ENCODE measurements around the gene KRCC1. TPM values are rescaled to one million over a fixed set of nuclear protein-coding genes. Genes with fewer than 3 reads are reported as not detected.

The KRCC1 gene
- total and polyA plus RNA-seq, 9 of the 15 experiments (the other 6 are each of a cell fraction or from before 2014, with no cell fraction given) = 1.9 to 6.0 (median 2.2) TPM

DNA sequence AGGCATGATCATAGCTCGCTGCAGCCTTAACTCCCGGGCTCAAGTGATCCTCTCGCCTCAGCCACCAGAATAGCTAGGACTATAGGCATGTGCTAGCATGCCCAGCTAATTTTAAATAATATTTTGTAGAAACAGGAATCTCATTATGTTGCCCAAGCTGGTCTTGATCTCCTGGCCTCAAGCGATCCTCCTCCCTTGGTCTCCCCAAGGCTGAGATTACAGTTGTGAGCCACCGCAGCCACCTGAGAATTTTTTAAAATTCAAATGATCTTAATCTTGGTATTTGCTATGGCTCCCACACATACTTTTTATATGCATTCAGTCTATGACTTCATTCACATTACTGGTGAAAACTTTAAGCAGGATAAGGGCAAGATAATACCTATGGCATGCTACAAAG is 13.1 kb downstream of the KRCC1 start (continued):
- TF ChIP-seq NFYB (IDR thresholded peaks at IDR 0.05; ENCODE audit: extremely low read depth, insufficient read length) (no peak), KLF13 (tag; IDR thresholded peaks at IDR 0.05; ENCODE audit: borderline replicate concordance, low read depth) (no peak), FOXP1 (CRISPR knock-in tag; IDR thresholded peaks at IDR 0.05) (no peak), ZNF217 (CRISPR knock-in tag; IDR thresholded peaks at IDR 0.05) (no peak), SRSF1 (IDR thresholded peaks at IDR 0.05; ENCODE audit: low read depth, low read length) (no peak), MED1 (CRISPR knock-in tag; IDR thresholded peaks at IDR 0.05; ENCODE audit: borderline replicate concordance) (no peak)
- TF ChIP-seq, protein P1, sequence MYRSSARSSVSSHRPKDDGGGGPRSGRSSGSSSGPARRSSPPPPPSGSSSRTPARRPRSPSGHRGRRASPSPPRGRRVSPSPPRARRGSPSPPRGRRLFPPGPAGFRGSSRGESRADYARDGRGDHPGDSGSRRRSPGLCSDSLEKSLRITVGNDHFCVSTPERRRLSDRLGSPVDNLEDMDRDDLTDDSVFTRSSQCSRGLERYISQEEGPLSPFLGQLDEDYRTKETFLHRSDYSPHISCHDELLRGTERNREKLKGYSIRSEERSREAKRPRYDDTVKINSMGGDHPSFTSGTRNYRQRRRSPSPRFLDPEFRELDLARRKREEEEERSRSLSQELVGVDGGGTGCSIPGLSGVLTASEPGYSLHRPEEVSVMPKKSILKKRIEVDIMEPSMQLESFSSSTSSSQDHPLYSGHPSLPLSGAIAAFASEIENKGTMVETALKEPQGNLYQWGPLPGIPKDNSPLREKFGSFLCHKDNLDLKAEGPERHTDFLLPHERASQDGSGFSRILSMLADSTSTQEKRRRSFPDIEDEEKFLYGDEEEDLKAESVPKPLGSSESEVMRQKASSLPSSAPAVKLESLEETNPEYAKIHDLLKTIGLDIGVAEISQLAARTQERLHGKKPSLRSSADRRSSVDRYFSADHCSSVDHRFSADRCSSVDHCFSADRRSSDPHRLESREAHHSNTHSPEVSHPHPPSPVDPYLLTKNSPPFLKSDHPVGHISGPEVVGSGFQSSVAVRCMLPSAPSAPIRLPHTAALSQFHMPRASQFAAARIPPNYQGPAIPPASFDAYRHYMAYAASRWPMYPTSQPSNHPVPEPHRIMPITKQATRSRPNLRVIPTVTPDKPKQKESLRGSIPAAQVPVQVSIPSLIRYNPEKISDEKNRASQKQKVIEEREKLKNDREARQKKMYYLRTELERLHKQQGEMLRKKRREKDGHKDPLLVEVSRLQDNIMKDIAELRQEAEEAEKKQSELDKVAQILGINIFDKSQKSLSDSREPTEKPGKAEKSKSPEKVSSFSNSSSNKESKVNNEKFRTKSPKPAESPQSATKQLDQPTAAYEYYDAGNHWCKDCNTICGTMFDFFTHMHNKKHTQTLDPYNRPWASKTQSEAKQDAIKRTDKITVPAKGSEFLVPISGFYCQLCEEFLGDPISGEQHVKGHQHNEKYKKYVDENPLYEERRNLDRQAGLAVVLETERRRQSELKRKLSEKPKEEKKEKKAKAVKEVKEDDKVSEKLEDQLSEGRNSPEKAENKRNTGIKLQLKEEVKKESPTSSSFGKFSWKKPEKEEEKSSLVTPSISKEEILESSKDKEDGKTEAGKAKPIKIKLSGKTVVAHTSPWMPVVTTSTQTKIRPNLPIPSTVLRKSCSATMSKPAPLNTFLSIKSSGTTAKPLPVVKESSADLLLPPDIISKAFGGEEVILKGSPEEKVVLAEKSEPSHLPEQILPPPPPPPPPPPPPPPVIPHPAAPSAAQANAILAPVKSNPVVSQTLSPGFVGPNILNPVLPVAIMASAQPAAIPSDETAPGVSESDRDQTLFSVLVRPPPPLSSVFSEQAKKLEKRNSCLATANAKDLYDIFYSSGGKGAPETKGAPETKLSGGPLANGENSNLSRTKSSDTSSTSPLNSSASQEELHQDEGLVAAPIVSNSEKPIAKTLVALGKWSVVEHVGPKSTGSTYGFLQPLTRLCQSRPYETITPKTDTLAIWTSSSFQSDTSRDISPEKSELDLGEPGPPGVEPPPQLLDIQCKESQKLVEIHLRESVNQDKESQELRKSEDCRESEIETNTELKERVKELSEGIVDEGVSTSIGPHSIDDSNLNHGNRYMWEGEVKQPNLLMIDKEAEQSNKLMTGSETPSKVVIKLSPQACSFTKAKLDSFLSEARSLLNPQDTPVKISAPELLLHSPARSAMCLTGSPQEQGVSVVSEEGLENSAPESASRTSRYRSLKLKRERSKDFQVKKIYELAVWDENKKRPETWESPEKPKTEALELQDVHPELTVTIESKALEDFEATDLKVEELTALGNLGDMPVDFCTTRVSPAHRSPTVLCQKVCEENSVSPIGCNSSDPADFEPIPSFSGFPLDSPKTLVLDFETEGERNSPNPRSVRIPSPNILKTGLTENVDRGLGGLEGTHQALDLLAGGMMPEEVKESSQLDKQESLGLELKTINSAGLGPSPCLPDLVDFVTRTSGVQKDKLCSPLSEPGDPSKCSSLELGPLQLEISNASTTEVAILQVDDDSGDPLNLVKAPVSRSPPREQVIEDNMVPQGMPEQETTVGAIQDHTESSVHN (IDR thresholded peaks at IDR 0.05; ENCODE audit: borderline replicate concordance in 1 of 2, low read depth in 1 of 2) = no peak
